H4 (cell line): ENCODE measurements around the gene SPDEF. TPM values are rescaled to one million over a fixed set of nuclear protein-coding genes. Genes with fewer than 3 reads are reported as not detected.
A peak's percentile ranks its signal among the peaks of the same experiment; 100 is the strongest.

Source experiments
- DNase-seq: peaks from one replicate; pipeline ENCODE4 v3.0.0-alpha.2; 2015; ENCODE audit warnings: low spot score
- total RNA-seq: library from RNA; depleted of rRNA; stranded (reverse); fragments of >200 nt; shearing (Covaris generic); gene quantifications from 2 replicates; pipeline ENCODE4 v1.2.3, GENCODE V29; 2014

SPDEF gene
- total RNA-seq, 1 experiment from 2014 or later: not detected

- no peak for DNase-seq
Measured at GRCh38 chr6:34583861-34584604, 27.9 kb upstream of the SPDEF start.

- no peak for DNase-seq
Measured at GRCh38 chr6:34583461-34583860, 27.3 kb upstream of the SPDEF start.

- no peak for DNase-seq
Measured at GRCh38 chr6:34581561-34581920, 25.4 kb upstream of the SPDEF start.

GRCh38 chr6:34580707-34581560 is 24.8 kb upstream of the SPDEF start:
- DNase-seq: no peak

GRCh38 chr6:34578445-34579262 is 22.5 kb upstream of the SPDEF start:
- no peak for DNase-seq

- DNase-seq: no peak
Measured at GRCh38 chr6:34576286-34576955, 20.3 kb upstream of the SPDEF start.

GRCh38 chr6:34575326-34575725 is 19.2 kb upstream of the SPDEF start:
- DNase-seq: no peak

GRCh38 chr6:34574647-34575293 is 18.6 kb upstream of the SPDEF start:
- DNase-seq: no peak

- no peak for DNase-seq
Measured at GRCh38 chr6:34573567-34574183, 17.5 kb upstream of the SPDEF start.

- no peak for DNase-seq
Measured at GRCh38 chr6:34572585-34572984, 16.5 kb upstream of the SPDEF start.

- no peak for DNase-seq
Measured at GRCh38 chr6:34572021-34572420, 15.9 kb upstream of the SPDEF start.

GRCh38 chr6:34571388-34571787 is 15.3 kb upstream of the SPDEF start:
- DNase-seq: no peak

- DNase-seq: no peak
Measured at GRCh38 chr6:34570066-34570833, 14.1 kb upstream of the SPDEF start.

GRCh38 chr6:34569361-34569973 is 13.3 kb upstream of the SPDEF start:
- no peak for DNase-seq

GRCh38 chr6:34568341-34569201 is 12.4 kb upstream of the SPDEF start:
- DNase-seq: peak; percentile 58

GRCh38 chr6:34566830-34567546 is 10.9 kb upstream of the SPDEF start:
- no peak for DNase-seq

GRCh38 chr6:34565722-34566137 is 9.6 kb upstream of the SPDEF start:
- DNase-seq: no peak

- no peak for DNase-seq
Measured at GRCh38 chr6:34564181-34564580, 8.1 kb upstream of the SPDEF start.
